HepG2 (cell line): Measurements from ENCODE around the gene OSGEPL1. TPM values are rescaled to one million over a fixed set of nuclear protein-coding genes. Genes with fewer than 3 reads are reported as not detected.

ENCODE experiments used
- DZIP1 ChIP-seq: sonication (generic); formaldehyde crosslinking; IDR thresholded peaks from 2 replicates; pipeline ENCODE4 v1.5.0; 2020; ENCODE audit warnings: mild to moderate bottlenecking, missing genetic modification reagents
- KAT8 ChIP-seq: IDR thresholded peaks from 2 replicates; pipeline ENCODE4 v1.6.1; 2016; ENCODE audit warnings: missing genetic modification reagents, missing compliant biosample characterization
- MAFF ChIP-seq: IDR thresholded peaks from 2 replicates; pipeline ENCODE4 v1.6.1; 2011; ENCODE audit warnings: low read depth, low read length, improper control_type of control experiment
- MAFK ChIP-seq, 2 experiments: IDR thresholded peaks in 1 of 2; conservative IDR thresholded peaks in 1 of 2; 2 replicates each; pipeline ENCODE4 v1.6.1; 2011; ENCODE audit warnings: improper control_type of control experiment in 2 of 2, low read length in 2 of 2
- MXI1 ChIP-seq: IDR thresholded peaks from 3 replicates; pipeline ENCODE4 v1.6.1; 2012; ENCODE audit warnings: low read depth, low read length, inconsistent platforms, borderline replicate concordance
- NFE2 ChIP-seq: sonication (generic); formaldehyde crosslinking; IDR thresholded peaks from 2 replicates; pipeline ENCODE4 v1.4.0; 2020; ENCODE audit warnings: missing genetic modification reagents
- NKX3-1 ChIP-seq: sonication (generic); formaldehyde crosslinking; IDR thresholded peaks from 2 replicates; pipeline ENCODE4 v1.5.0; 2020; ENCODE audit warnings: missing genetic modification reagents
- REPIN1 ChIP-seq: sonication (generic); formaldehyde crosslinking; IDR thresholded peaks from 2 replicates; pipeline ENCODE4 v1.8.0; 2022; ENCODE audit warnings: missing genetic modification reagents, low read depth, mild to moderate bottlenecking, borderline replicate concordance
- SATB2 ChIP-seq: sonication (generic); formaldehyde crosslinking; IDR thresholded peaks from 2 replicates; pipeline ENCODE4 v1.5.0; 2020; ENCODE audit warnings: missing genetic modification reagents
- SPEN ChIP-seq: sonication (generic); formaldehyde crosslinking; IDR thresholded peaks from 2 replicates; pipeline ENCODE4 v1.5.1; 2020; ENCODE audit warnings: low read depth, mild to moderate bottlenecking, missing genetic modification reagents
- TEAD3 ChIP-seq: optimal IDR thresholded peaks from 2 replicates; pipeline ENCODE3; 2016; ENCODE audit warnings: borderline replicate concordance
- TRIM22 ChIP-seq: fragments of 450-650 bp; IDR thresholded peaks from 2 replicates; pipeline ENCODE4 v1.6.1; 2017
- ZNF33B ChIP-seq: sonication (generic); formaldehyde crosslinking; IDR thresholded peaks from 2 replicates; pipeline ENCODE4 v1.5.1; 2020; ENCODE audit warnings: mild to moderate bottlenecking, missing genetic modification reagents
- ZNF446 ChIP-seq: sonication (generic); formaldehyde crosslinking; IDR thresholded peaks from 2 replicates; pipeline ENCODE4 v1.5.0; 2020; ENCODE audit warnings: mild to moderate bottlenecking, missing genetic modification reagents
- ZNF670 ChIP-seq: sonication (generic); formaldehyde crosslinking; IDR thresholded peaks from 2 replicates; pipeline ENCODE4 v1.8.0; 2022; ENCODE audit warnings: mild to moderate bottlenecking, missing genetic modification reagents, borderline replicate concordance
- ZNF709 ChIP-seq: sonication (generic); formaldehyde crosslinking; IDR thresholded peaks from 2 replicates; pipeline ENCODE4 v1.5.0; 2020; ENCODE audit warnings: mild to moderate bottlenecking, missing genetic modification reagents
- ZNF788 ChIP-seq: sonication (generic); formaldehyde crosslinking; IDR thresholded peaks from 2 replicates; pipeline ENCODE4 v1.5.0; 2020; ENCODE audit warnings: mild to moderate bottlenecking, missing genetic modification reagents, borderline replicate concordance
- ZXDC ChIP-seq: sonication (generic); formaldehyde crosslinking; IDR thresholded peaks from 2 replicates; pipeline ENCODE4 v1.5.0; 2020; ENCODE audit warnings: mild to moderate bottlenecking, missing genetic modification reagents
- polyA plus RNA-seq, 8 experiments: library from polyadenylated mRNA; depleted of rRNA in 3 of 8; stranded (reverse) in 7 of 8; unstranded in 1 of 8; fragments of >200 nt; fragmentation: Illumina TruSeq in 4 of 8; extraction: Trizol in 4 of 8; gene quantifications; 2 replicates each; pipeline versions ENCODE4 v1.2.1 to v1.2.3, GENCODE V29; 2011 to 2016; ENCODE audit warnings: low read depth in 4 of 8, missing spikeins in 1 of 8, mixed read lengths in 1 of 8; ENCODE audit not compliant: insufficient read depth in 1 of 8
- total RNA-seq, 5 experiments: library from RNA; depleted of rRNA; stranded (reverse); fragments of >200 nt; fragmentation: Illumina TruSeq; extraction: Trizol; gene quantifications; 2 replicates each; pipeline ENCODE4 v1.2.3, GENCODE V29; 2016; ENCODE audit warnings: low read depth in 1 of 5
- TF ChIP-seq, protein P1 (sequence below): IDR thresholded peaks from 2 replicates; pipeline ENCODE4 v1.6.1; 2016; ENCODE audit warnings: low read depth

The OSGEPL1 gene
- total and polyA plus RNA-seq, 2 of the 13 experiments (the other 11 are each of a cell fraction or from before 2014, with no cell fraction given): 10.2 to 10.8 TPM

GRCh38 chr2:189782221-189782671, 19.7 kb upstream of the OSGEPL1 start (continued):
- no peak for TF ChIP-seq DZIP1 (CRISPR knock-in tag)
- no peak for TF ChIP-seq NFE2
- no peak for TF ChIP-seq ZNF670 (CRISPR knock-in tag)
- TF ChIP-seq SPEN (CRISPR knock-in tag): no peak
- no peak for TF ChIP-seq ZXDC (CRISPR knock-in tag)
- TF ChIP-seq ZNF33B (CRISPR knock-in tag): no peak
- TF ChIP-seq REPIN1 (CRISPR knock-in tag): no peak
- TF ChIP-seq MXI1: no peak
- no peak for TF ChIP-seq NKX3-1 (CRISPR knock-in tag)
- no peak for TF ChIP-seq ZNF788 (CRISPR knock-in tag)
- TF ChIP-seq MAFK (conservative IDR thresholded peaks at IDR 0.05 in 1 of 2, IDR thresholded peaks at IDR 0.05 in 1 of 2; ENCODE audit: low read length in 2 of 2): peak; percentile 92 to 94
- TF ChIP-seq TEAD3 (CRISPR knock-in tag): peak; percentile 30
- TF ChIP-seq ZNF446 (CRISPR knock-in tag): no peak
- TF ChIP-seq ZNF709: no peak
- TF ChIP-seq, protein P1, sequence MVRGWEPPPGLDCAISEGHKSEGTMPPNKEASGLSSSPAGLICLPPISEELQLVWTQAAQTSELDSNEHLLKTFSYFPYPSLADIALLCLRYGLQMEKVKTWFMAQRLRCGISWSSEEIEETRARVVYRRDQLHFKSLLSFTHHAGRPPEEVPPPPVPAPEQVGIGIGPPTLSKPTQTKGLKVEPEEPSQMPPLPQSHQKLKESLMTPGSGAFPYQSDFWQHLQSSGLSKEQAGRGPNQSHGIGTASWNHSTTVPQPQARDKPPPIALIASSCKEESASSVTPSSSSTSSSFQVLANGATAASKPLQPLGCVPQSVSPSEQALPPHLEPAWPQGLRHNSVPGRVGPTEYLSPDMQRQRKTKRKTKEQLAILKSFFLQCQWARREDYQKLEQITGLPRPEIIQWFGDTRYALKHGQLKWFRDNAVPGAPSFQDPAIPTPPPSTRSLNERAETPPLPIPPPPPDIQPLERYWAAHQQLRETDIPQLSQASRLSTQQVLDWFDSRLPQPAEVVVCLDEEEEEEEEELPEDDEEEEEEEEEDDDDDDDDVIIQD: no peak
- TF ChIP-seq SATB2 (CRISPR knock-in tag): no peak
- TF ChIP-seq KAT8 (CRISPR knock-in tag): 0 out of 2 replicates have a peak, but pooled peaks have one; percentile 17
- TF ChIP-seq MAFF: peak; percentile 91
- TF ChIP-seq TRIM22: no peak
